ENCODE data around the gene PTPRK. TPM values are rescaled to one million over a fixed set of nuclear protein-coding genes. Genes with fewer than 3 reads are reported as not detected.

Gene PTPRK
- total and polyA plus RNA-seq, 2 of the 13 experiments (the other 11 are each of a cell fraction or from before 2014, with no cell fraction given): 43.6 to 98.3 TPM

GRCh38 chr6:128495536-128496333 lies 24.7 kb downstream of the PTPRK start (continued):
- TF ChIP-seq, protein P1, sequence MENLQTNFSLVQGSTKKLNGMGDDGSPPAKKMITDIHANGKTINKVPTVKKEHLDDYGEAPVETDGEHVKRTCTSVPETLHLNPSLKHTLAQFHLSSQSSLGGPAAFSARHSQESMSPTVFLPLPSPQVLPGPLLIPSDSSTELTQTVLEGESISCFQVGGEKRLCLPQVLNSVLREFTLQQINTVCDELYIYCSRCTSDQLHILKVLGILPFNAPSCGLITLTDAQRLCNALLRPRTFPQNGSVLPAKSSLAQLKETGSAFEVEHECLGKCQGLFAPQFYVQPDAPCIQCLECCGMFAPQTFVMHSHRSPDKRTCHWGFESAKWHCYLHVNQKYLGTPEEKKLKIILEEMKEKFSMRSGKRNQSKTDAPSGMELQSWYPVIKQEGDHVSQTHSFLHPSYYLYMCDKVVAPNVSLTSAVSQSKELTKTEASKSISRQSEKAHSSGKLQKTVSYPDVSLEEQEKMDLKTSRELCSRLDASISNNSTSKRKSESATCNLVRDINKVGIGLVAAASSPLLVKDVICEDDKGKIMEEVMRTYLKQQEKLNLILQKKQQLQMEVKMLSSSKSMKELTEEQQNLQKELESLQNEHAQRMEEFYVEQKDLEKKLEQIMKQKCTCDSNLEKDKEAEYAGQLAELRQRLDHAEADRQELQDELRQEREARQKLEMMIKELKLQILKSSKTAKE (CRISPR knock-in tag; IDR thresholded peaks at IDR 0.05; ENCODE audit: borderline replicate concordance): no peak
- TF ChIP-seq, protein P2, sequence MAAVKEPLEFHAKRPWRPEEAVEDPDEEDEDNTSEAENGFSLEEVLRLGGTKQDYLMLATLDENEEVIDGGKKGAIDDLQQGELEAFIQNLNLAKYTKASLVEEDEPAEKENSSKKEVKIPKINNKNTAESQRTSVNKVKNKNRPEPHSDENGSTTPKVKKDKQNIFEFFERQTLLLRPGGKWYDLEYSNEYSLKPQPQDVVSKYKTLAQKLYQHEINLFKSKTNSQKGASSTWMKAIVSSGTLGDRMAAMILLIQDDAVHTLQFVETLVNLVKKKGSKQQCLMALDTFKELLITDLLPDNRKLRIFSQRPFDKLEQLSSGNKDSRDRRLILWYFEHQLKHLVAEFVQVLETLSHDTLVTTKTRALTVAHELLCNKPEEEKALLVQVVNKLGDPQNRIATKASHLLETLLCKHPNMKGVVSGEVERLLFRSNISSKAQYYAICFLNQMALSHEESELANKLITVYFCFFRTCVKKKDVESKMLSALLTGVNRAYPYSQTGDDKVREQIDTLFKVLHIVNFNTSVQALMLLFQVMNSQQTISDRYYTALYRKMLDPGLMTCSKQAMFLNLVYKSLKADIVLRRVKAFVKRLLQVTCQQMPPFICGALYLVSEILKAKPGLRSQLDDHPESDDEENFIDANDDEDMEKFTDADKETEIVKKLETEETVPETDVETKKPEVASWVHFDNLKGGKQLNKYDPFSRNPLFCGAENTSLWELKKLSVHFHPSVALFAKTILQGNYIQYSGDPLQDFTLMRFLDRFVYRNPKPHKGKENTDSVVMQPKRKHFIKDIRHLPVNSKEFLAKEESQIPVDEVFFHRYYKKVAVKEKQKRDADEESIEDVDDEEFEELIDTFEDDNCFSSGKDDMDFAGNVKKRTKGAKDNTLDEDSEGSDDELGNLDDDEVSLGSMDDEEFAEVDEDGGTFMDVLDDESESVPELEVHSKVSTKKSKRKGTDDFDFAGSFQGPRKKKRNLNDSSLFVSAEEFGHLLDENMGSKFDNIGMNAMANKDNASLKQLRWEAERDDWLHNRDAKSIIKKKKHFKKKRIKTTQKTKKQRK (IDR thresholded peaks at IDR 0.05; ENCODE audit: low read length): no peak
- TF ChIP-seq MED1 (CRISPR knock-in tag; IDR thresholded peaks at IDR 0.05): 0 out of 2 replicates have a peak, but pooled peaks have one; percentile 30
- TF ChIP-seq MZF1 (CRISPR knock-in tag; IDR thresholded peaks at IDR 0.05; ENCODE audit: borderline replicate concordance): no peak
- TF ChIP-seq AKAP8 (CRISPR knock-in tag; IDR thresholded peaks at IDR 0.05): no peak
- TF ChIP-seq ZBTB42 (CRISPR knock-in tag; IDR thresholded peaks at IDR 0.05): no peak
- no peak for TF ChIP-seq CCDC6 (CRISPR knock-in tag; IDR thresholded peaks at IDR 0.05)
- TF ChIP-seq SAP130 (CRISPR knock-in tag; IDR thresholded peaks at IDR 0.05; ENCODE audit: low read depth): peak; percentile 66
- TF ChIP-seq ZNF121 (CRISPR knock-in tag; IDR thresholded peaks at IDR 0.05): no peak
- TF ChIP-seq DNMT3B (CRISPR knock-in tag; conservative IDR thresholded peaks at IDR 0.05): no peak
- TF ChIP-seq HDAC1 (CRISPR knock-in tag; IDR thresholded peaks at IDR 0.05): no peak
- TF ChIP-seq ONECUT2 (CRISPR knock-in tag; IDR thresholded peaks at IDR 0.05): no peak
- no peak for TF ChIP-seq ZNF841 (CRISPR knock-in tag; IDR thresholded peaks at IDR 0.05; ENCODE audit: borderline replicate concordance)
- no peak for TF ChIP-seq PHF21A (CRISPR knock-in tag; IDR thresholded peaks at IDR 0.05)
- TF ChIP-seq FOXO1 (CRISPR knock-in tag; IDR thresholded peaks at IDR 0.05): 0 out of 2 replicates have a peak, but pooled peaks have one; percentile 14
- TF ChIP-seq ZNF670 (CRISPR knock-in tag; IDR thresholded peaks at IDR 0.05; ENCODE audit: borderline replicate concordance): no peak
- TF ChIP-seq SNAPC4 (CRISPR knock-in tag; IDR thresholded peaks at IDR 0.05): no peak
- no peak; the same call in 1 of the 2 replicates for TF ChIP-seq MBD4 (IDR thresholded peaks at IDR 0.05; ENCODE audit: borderline replicate concordance, low read length)
- TF ChIP-seq ZNF775 (CRISPR knock-in tag; IDR thresholded peaks at IDR 0.05; ENCODE audit: borderline replicate concordance): peak; percentile 92; the same call in 1 of the 2 replicates

All from HepG2 (cell line).